Ovary (tissue), 3 donors: ENCODE results near the gene MYO5C.

Experiments used
- CTCF ChIP-seq, 3 donors: fragments of 450-650 bp in 2 of 3; fragments of 200-600 bp in 1 of 3; IDR thresholded peaks; one replicate each; pipeline versions ENCODE4 v1.5.1 to v1.8.0; 2016 to 2022; ENCODE audit warnings: antibody characterized with exemption in 3 of 3, mild to moderate bottlenecking in 1 of 3
- EP300 ChIP-seq: sonication (generic); formaldehyde crosslinking; IDR thresholded peaks from one replicate; pipeline ENCODE4 v1.6.1; 2017; ENCODE audit warnings: antibody characterized with exemption
- POLR2A ChIP-seq: fragments of 450-650 bp; IDR thresholded peaks from one replicate; pipeline ENCODE4 v1.6.1; 2017; ENCODE audit warnings: antibody characterized with exemption, mild to moderate bottlenecking, moderate library complexity
- donor health status: DM: no; HTN: no; CAD: no.

- TF ChIP-seq CTCF (IDR thresholded peaks at IDR 0.05) = no peak
- no peak for TF ChIP-seq EP300
- TF ChIP-seq POLR2A = no peak
Observed at GRCh38 chr15:52241489-52241888, 54.1 kb downstream of the MYO5C start.
